GM19238 (cell line): Measurements from ENCODE around the gene MT4.
"Not testable (repeated sequence)": the region's sequence is repeated elsewhere in the genome, so short reads cannot be mapped to it uniquely, and the experiment has no call there.

Experiments
- DNase-seq: peaks from one replicate; pipeline ENCODE4 v3.0.0; 2011; ENCODE audit warnings: low spot score; ENCODE audit not compliant: insufficient read length

The MT4 gene

DNA sequence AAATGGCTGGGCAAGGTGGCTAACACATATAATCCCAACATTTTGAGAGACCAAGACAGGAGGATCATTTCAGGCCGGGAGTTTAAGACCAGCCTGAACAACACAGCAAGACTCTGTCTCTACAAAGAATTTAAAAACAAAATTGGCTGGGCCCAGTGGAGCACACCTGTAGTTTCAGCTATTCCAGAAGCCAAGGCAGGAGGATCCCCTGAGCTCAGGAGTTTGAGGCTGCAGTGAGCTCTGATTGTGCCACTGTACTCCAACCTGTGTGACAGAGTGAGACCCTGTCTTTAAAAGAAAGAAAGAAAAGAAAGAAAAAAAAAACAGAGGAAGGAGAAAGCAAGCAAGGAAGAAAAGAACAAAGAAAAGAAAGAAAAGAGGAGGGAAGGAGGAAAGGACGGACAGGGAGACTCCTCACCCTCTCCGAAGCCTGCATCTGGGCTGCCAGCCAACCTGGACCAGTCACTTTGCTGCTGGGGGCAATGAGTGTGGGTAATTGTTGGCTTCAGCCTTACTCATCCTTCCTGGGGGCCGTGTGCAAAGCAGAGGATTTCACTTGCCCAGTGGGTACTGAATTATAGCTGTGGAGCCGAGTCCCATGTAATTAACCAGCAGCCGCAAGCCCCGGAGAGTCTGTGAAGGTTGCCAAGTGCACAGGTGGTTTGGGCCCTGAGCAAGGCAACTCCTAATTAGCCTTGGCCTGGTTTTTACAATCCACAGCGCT lies 6.7 kb upstream of the MT4 start:
- no peak for DNase-seq

DNA sequence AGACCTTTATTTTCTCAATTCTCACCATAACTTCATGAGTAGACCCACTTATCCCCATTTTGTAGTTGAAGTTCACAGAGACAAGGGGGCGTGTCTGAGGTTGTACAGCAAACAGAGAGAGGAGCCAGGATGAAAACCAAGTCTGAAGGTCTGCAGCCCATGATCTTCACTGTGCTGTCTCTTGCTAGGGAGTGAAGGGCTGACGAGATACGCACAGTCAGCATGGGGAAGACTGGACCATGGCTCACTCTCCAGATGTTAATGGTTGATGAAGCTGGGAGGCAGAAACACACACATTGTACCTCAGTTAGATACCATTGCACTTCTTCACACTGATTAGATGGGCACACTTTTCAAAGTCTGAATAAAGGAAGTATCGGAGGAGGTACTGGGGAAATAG lies 5.8 kb upstream of the MT4 start:
- no peak for DNase-seq

DNA sequence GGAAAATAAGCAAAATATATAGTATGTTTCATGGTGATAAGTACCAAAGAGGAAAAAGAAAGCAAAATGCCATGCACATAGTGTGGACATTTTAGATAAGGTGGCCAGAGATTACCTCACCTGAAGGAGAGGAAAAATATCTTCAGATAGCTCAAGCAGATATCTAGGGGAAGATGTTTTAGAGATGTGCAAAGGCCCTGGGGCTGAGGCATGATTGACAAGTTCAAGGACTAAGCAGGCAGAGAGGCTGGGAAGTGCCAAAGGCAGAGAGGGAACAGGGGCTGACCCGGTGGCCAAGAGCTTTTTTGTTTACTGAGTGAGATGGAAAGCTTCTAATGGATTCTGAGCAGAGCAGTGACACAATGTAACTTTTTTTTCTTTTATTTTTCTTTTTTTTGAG lies 4.4 kb upstream of the MT4 start:
- DNase-seq: no peak

DNA sequence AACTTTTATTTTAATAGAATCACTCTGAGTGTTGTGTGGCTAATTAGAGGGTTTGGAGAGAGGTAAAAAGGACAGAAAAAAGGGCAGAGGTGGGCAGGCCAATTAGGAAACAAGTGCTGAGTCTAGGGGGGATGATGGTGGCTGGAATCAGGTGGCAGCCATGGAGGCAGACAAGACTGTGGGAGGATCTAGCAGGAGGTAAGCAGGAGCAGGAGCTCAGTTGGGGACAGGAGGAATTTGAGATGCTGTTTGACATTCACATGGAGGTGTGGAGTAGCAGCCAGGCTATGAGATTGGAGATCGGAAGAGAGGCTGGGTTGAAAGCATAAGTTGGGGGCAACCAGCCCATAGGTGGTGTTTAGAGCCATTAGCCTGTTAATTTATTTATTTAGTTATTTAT lies 3.7 kb upstream of the MT4 start:
- no peak for DNase-seq

DNA sequence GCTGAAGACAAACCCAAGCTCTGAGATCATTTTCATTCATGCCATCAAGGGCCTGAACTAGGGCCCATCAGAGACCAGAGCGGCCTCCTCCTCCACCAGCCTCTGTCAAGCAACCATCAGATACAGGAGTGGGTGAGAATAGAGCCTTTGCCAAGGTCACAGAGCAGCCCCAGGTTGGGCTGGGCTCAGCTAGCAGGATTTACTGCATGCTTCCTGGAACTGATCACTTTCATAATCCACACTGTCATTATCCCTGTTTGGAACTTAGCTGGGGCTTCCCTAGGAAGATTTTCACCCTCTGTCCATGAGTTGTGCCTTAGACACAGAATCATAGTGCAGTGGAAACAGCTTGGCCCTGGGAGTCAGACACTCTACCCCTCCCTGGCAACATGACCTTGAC lies 5.1 kb downstream of the MT4 start:
- no peak for DNase-seq

DNA sequence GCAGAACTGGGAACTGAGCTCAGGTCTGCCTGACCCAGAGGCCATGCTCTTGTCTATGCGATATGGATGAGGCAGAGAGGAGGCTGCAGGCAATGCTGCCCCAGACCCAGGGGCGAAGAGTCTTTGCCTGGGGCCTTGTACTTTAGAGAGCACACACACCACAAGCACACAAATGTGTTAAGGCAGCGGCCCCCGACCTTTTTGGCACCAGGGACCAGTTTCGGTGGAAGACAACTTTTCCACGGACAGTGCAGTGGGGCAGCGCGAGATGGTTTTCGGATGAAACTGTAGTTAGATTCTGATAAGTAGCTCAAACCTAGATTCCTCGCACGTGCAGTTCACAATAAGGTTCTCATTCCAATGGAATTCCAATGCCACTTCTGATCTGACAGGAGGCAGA lies 6.7 kb downstream of the MT4 start:
- DNase-seq: no peak

DNA sequence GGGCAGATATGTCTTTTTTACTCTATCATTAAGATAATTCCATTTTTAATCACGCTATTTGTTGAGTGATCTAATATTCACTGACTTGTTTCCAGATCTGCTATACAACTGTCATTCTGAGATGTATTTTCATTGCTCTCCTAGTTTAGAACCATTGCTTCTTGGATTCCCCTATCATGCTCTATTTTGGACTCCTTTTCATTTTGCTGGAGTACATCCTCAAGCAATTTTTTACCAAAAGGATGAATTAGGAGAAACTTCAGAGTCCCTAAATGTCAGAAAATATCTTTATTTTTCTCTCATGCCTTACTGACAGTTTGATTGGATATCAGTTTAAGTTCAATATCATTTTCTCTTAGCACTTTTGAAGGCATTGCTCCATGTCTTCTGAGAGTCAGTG lies 9.8 kb downstream of the MT4 start:
- no peak for DNase-seq

DNA sequence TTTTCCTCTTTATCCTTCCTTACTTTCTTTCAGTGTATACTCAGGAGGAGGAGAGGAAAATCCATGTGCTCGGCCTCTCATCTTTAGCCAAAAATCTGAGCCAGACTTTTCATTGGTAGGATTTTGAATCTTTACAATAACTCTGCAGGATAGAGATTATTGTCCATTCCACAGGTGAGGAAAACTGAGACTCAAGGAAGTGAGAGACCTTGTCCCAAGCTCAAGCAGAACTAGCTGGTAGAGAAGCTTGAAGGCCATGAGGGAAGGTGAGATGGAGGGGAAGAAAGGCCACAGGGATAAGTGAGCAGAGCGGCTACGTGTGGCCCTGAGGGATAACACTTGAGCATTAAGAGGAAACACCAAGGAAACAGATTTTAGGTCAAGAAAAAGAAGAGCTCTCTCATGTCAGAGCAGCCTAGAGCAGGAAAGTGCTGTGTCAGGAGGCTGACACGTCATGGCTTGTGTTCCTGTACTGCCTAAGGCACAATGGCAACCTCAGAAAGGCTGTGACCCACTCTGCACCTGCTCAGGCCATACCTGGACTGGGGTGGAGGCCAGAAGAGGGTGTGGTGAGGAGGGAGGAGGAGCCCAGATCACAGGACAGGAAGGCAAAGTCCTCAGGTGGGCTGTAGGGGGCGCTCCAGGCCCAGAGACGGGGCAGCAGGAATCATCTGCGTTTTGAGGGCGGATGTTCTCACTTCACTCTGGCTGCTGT lies 11.9 kb downstream of the MT4 start:
- peak; percentile 61 for DNase-seq

DNA sequence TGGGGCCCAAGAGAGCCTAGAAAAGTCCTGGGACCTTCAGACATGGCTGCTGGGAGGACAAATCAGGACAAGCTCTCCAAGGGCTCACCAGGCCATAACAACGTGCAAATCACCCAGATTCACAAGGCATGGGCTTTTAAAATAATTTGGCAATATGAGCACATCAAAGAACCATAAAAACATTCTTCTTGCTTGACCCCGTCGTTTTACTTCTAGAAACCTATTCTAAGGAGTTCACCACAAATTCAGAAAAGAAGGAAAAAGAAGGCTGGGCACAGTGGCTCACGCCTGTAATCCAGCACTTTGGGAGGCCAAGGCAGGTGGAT lies 12.4 kb downstream of the MT4 start:
- DNase-seq: no peak

DNA sequence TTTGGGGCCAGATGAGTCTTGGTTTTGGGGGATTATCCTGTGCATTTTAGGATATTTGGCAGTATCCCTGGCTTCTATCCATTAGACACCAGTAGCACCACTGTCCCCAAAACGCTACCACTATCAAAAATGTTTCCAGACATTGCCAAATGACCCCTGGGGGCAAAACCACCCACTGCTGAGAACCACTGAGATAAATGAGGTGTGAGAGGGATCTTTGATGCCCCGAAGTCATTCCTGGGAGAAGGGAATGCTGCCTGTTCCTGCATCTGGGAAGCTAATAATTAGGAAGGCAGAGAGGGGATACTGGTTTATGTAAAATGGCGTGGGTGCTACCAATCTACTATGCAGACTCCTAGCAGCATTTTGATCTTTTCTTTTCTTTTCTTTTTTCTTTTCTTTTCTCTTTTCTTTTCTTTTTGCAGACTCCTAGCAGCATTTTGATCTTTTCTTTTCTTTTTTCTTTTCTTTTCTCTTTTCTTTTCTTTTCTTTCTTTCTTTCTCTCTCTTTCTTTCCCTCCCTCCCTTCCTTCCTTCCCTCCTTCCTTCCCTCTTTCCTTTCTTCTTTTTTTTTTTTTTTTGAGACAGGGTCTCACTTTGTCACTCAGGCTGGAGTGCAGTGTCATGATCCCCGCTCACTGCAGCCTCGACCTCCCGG lies 15.6 kb downstream of the MT4 start:
- no peak for DNase-seq

DNA sequence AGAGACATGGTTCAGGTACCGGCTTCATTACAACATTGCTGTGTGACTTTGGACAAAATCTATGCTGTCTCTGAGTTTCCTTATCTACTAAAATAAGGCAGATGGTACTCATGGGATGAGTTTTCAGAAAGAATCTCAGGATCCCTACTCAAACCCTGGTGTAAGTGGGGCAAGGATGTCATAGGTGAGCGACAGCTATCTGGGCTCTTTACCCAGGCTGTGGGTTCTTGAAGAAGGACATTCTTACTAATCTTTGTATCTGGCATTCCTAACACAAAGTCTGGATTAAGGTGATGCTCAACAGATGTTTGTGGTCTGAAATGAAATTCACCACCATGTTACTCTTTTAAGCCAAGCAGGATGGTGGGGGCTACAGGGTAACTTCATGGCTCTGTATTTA lies 18.0 kb downstream of the MT4 start:
- not testable (repeated sequence) for DNase-seq

DNA sequence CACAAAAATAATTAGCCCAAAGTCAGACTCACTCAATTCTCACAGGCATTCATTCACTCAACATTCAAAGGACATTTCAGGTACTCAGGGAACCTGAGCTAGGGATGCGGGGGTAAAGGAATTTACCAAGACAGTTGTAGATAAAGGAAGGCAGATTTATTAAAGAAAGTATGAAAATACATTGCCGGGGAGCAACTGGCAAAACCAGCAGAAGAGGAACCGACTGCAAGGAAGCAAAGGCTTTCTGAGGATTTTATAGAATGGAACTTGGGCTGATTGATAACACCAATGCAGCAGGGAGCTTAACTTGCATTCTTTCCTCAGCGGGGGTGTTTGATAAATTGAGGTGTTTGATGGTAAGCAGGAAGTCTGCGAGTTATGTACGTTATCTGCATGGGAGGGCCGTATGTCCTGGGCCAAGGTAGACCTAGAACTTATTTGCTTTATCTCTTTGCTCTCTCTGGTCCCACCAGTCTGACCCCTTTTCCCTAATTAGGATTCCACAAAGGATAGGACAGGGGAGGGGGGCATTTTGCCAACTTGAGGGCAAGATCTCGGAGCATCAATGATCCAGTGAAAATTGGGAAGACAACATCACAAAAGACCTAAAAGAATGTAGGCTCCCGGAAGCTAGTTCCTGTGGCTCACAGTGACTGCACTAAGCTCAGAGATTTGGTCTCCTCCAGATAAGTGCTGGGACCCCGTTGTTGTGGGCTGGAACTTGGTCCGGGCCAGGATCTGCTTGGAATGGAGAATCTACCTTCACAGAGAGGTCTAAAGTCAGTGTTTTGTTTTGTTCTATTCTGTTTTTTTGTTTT lies 18.7 kb downstream of the MT4 start:
- no peak for DNase-seq

DNA sequence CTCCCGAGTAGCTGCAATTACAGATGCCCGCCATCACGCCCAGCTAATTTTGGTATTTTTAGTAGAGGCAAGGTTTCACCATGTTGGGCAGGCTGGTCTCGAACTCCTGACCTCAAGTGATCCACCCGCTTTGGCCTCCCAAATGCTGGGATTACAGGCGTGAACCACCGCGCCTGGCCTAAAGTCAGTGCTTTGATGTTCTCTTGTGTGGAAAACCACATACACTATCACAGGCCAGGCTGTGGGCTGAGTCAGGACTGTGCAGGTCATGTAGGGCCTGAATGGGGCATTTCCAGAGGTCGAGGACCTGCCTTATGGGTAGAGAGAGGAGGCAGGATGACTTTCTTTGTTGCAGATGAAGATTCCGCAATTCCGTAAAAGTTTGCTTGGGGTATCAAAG lies 19.4 kb downstream of the MT4 start:
- no peak for DNase-seq

DNA sequence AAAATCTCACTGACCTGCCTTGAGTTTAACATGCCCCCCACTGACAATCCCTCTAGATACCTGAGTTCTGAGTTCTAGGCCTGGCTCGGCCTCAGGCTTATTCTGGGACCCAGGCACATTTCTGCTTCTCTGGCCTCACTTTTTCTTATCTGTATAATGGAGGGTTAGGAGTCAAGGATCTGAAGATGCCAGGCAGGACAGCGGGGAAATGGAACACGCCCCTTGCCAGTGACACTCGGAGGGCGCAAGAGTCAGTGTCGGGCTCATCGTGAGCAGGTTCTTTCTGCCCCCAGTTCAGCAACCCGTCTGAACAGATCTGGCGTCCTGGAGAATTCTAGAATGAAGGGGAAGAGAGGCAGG lies 23.9 kb downstream of the MT4 start:
- no peak for DNase-seq

DNA sequence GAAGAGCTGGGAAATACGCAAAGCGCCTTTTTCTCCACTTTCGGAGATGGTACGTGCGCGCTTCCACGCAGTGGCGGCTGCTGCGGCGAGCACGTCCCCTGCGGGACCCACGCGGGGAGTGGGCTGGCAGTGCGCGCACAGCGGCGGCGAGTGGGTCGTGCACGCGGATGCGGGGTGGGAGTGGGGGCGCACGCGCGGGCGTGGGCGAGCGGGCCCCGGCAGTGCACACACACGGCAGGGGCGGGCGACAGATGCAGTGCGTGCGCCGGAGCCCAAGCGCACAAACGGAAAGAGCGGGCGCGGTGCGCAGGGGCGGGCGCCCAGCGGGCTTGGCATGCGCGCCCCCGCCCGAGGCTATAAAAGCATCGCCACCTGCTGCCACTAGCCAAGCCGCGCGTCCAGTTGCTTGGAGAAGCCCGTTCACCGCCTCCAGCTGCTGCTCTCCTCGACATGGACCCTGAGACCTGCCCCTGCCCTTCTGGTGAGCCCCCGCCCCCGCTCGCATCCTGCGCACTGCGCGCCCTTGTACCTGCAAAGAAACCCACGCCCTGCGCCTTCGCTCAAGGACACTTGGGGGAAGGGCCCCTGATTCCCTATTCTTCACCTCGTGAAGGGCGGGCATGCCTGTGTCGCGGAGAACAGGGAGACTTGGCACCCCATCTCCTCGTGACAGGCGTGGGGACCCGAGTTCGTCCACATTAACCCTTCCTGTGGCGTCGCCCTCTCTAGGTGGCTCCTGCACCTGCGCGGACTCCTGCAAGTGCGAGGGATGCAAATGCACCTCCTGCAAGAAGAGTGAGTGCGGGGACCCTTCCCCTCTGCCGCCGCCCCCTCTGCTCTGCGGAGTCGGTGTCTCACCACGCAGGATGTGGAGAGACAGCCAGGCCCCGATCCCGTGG lies 24.5 kb downstream of the MT4 start, which contains the start of gene MT3:
MT3 (plus strand) TSS at position 388 of the 899 bp plus-strand sequence; CDS start at position 451, 63 bp downstream.
- no peak for DNase-seq

DNA sequence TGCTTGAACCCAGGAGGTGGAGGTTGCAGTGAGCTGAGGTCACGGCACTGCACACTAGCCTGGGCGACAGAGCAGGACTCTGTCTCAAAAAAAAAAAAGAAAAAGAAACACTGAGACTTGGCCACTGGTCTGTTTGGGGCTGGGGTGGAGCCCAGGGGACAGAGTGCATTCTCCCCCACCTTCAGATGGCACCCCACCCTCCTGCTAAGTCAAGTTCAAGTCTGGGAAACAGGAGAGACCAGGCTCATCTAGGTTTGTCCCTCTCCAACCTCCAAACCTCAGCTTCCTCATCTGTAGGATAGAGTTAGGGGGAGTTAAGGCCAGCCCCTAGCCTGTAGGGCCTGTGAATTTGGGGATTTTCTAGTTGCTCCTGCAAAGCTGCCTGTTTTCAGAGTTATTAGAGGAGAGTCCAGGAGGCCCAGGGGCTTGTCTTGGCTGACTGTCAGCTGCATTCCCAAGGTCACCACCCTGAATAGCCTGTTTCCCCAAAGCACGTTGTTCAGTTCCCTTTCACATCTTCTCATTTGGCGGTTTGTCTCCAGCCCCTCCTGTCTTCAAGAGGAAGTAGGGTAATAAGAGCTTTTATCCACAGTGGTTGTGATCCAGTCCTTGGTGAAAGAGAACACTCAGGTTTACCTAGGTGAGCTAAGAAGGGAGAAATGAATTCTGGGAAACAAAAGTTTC lies 26.6 kb downstream of the MT4 start:
- no peak for DNase-seq

DNA sequence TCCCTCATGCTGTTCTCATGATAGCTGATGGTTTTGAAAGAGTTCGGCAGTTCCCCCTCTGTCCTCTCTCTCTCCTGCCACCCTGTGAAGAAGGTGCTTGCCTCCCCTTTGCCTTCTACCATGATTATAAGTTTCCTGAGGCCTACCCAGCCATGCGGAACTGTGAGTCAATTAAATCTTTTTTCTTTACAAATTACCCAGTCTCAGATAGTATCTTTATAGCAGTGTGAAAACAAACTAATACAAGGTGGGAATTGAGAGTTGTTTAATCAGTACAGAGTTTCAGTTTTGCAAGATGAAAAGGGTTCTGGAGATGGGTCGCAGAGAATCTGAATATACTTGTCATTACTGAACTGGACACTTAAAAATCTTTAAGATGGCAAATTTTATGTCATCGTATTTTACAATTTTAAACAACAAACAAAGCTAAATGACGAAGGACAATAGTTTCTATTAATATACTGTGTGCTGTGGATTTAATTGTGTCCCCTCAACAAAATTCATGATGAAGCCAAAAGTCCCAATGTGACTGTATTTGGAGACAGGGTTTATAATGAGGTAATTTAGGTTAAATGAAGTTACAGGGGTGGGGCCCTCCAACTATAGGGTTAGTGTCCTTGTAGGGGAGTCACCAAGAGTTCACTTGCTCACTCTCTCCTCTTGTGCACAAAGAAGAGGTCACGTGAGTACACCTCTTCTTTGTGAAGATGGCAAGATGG lies 28.9 kb downstream of the MT4 start:
- no peak for DNase-seq

DNA sequence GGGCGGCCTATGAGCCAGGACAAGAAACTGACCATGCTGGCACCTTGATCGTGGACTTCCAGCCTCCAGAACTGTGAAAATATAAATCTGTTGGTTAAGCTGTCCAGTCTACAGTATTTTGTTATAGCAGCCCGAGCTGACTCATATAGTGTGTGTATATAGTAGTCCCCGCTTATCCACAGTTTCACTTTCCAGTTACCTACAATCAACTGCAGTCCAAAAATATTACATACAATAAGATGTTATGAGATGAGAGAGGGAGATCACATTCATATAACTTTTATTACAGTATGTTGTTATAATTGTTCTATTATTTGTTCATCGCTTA lies 29.4 kb downstream of the MT4 start:
- DNase-seq: no peak

DNA sequence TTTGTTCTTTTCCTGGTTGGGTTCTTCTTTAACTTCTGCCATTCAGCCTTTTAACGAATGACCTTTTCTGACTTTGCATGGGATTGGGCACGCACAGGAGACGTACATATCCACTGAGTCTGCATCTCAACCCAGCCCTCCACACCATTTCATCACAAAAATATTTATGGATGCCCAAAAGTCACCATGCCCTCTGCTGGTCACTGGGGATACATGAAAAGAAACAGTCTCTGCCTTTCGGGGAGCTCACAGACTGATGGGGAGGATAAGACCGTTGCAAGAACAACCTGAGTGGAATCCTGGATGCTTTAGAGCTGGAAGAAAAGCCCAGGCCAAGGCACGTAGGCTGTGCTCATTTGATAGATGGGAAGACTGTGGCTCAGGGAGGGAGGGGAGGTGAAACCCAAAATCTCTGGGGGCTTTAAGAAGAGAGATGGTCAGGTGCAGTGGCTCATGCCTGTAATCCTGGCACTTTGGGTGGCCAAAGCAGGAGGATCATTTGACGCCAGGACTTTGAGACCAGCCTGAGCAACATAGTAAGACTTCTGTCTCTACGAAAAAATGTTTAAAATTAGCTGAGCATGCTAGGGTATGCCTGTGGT lies 35.6 kb downstream of the MT4 start:
- DNase-seq: no peak
